Hematopoietic multipotent progenitor cell (in vitro differentiated cells): Measurements from ENCODE around the gene RABL6. TPM values are rescaled to one million over a fixed set of nuclear protein-coding genes. Genes with fewer than 3 reads are reported as not detected.
A peak's percentile ranks its signal among the peaks of the same experiment; 100 is the strongest.
"Not testable (repeated sequence)": the region's sequence is repeated elsewhere in the genome, so short reads cannot be mapped to it uniquely, and the experiment has no call there.

Experiments used
- DNase-seq, 3 donors: peaks; one replicate each; pipeline ENCODE4 v3.0.0-alpha.2; 2011 to 2015; ENCODE audit warnings: low read depth in 2 of 3, low spot score in 2 of 3
- total RNA-seq: library from RNA; depleted of rRNA; stranded (reverse); fragments of >200 nt; gene quantifications from one replicate; pipeline ENCODE4 v1.2.3, GENCODE V29; 2012

RABL6 gene
- total RNA-seq, 1 donor, result 66.8 TPM

DNA sequence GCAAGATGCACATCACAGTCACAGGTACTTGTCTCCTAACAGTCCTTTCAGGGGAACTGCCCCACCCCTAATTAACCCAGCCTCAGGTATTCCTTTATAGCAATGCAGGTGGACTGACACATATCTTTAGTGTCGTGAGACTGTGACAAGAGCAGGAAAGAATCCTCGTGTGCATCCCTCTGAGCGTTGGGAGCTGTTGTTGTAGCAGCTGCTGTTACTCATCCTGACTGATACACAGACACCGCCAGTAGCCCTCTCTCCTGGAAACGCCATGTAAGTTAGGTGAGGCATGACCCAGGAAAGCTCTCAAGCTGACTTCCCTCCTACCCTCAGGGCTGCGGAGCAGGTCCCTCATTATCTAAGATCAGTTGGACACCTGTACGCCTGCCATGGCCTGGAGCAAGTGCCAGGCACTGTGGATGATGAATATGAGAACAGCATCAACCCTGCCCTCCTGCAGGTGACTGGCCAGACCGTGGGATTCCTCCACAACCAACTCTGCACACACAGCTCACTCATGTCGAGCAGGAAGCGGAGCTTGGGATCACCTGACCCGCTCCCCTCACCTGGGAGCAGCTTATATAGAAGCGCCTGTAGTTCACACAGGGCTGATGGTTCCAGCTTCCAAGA lies 33.2 kb upstream of the RABL6 start:
- DNase-seq, result no peak

DNA sequence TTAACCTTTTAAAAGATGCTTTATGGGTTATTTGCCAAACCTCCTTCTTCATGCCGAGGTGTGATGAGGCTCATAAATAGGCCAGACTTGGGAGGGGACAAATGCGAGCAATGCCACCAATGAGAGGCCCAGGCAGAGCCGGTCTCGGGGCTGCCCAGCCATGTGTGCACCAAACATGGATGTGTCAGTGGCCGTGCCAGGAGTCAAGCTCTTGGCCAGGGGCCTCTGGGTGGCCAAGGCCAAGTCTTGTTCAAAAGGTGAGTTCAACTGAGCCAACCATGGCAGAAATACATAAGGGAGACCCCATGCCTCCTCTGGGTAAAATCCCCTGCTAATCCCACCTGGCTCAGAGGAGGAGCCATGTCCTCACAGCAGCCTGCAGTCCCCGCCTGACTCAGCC lies 32.6 kb upstream of the RABL6 start:
- no peak for DNase-seq

DNA sequence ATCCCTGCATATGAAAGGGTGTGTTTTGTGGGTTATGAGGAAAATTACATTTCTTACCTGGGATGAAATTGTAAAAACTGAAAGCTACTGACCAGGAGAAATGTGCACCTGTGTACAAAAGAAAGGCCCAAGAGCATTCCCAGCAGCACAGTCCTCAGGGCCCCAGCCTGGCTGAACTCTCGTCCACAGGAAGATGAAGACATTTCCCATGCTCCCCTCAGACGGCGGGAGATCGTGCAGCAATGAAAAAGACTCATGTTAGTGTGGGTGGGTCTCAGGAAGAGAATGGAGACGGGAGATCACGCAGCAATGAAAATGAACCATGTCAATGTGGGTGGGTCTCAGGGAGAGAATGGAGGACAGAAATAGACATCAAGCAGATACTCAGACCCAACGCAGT lies 30.8 kb upstream of the RABL6 start:
- DNase-seq, result no peak

DNA sequence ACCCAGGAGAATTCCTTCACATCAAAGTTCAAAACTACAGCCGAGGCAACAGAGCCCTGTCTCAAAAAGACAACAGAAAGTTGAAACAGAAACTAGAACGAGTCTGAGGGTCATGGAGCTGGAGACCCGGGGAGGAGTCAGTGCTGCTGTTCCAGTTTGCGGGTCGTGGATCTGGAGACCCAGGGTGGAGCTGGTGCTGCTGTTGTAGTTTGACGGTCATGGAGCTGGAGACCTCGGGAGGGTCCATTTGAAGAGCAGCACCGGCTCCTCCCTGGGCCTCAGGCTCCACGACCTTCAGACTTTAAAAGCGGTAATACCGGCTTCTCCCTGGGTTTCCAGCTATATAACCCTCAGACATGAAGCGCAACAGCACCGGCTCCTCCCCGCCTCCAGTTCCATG lies 30.4 kb upstream of the RABL6 start:
- DNase-seq, result no peak

DNA sequence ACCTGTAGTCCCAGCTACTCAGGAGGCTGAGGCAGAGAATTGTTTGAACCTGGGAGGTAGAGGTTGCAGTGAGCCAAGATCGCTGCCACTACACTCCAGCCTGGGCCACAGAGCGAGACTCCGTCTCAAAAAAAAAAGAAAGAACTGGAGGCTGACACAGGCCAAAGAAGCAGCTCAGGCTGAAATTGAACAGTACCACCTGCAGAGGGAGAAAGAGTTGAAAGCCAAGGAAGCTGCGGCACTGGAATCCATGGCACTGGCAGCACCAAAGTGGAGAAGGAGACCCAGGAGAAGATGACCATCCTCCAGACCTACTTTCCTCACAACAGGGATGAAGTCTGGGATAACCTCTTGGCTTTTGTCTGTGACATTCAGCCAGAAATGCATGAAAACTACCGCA lies 27.9 kb upstream of the RABL6 start:
- DNase-seq, result no peak

- DNase-seq, result no peak
Measured at GRCh38 chr9:136782452-136782851, 25.3 kb upstream of the RABL6 start.

GRCh38 chr9:136784249-136784996 lies 23.3 kb upstream of the RABL6 start:
- peak in 1 of 3 donors; percentile 61 for DNase-seq

GRCh38 chr9:136784997-136785361 lies 22.8 kb upstream of the RABL6 start:
- no peak for DNase-seq

DNA sequence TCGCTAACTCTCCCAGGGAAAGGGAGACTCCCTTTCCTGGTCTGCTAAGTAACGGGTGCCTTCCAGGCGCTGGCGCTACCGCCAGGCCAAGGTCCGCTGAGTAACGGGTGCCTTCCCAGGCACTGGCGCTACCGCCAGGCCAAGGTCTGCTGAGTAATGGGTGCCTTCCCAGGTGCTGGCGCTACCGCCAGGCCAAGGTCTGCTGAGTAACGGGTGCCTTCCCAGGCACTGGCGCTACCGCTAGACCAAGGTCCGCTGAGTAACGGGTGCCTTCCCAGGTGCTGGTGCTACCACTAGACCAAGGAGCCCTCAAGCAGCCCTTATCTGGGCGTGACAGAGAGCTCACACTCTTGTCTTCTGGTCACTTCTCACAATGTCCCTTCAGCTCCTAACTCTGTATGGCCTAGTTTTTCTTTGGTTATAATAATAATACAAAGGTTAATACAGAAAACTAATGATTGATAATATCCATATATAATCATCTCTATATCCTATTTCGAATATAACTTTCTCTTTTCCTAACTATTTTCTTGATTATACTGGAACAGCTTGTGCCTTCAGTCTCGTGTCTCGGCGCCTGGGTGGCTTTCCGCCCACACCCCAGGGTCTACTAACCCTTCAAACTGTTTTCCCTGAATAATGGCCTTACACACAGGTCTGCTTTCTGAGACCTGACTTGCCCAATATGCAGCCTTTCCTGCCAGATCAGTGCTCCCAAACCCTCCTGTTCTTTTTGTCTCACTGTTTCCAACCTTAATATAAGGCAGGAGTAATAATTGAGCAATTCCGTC lies 22.0 kb upstream of the RABL6 start:
- not testable (repeated sequence) for DNase-seq

DNA sequence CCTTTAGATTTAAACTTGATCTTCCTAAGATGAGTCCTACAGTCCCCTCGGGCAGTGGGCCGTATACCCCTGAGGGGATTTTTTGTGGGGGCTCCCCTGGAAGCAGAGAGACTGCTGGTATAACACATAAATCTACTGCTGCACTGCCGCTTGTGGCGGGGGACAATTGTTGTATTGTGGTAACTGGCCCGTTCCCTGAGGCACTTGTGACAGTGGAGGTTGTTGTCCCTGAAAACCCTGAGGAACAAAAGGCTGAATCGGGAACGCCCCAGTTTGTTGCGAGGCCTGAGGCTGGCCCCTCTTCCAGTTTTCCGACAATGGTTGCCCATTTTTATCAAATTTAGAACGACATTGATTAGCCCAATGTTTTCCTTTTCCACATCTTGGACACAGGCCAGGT lies 21.3 kb upstream of the RABL6 start:
- no peak for DNase-seq

DNA sequence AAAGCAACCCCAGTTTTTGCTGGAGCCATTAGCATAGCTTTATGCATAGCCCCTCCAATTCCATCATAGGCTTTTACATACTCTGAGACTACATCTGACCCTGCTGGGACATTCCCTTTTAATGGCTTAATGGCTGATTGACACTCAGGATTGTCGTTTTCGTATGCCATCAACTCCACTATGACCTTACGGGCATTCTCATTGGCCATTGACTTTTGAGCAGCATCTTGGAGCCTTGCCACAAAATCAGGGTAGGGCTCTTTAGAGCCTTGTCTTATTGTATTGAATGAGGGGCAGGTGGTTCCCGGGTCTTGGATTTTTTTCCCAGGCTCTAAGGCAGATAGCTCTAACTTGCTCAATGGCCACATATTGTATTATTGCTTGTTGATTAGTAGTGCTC lies 20.8 kb upstream of the RABL6 start:
- DNase-seq, result not testable (repeated sequence)

GRCh38 chr9:136787690-136788400 lies 19.9 kb upstream of the RABL6 start:
- peak in 2 of 3 donors; percentile 66 to 86 for DNase-seq

- peak in 1 of 3 donors; percentile 24 for DNase-seq
Measured at GRCh38 chr9:136788644-136789522, 18.9 kb upstream of the RABL6 start.

GRCh38 chr9:136789523-136789937 lies 18.2 kb upstream of the RABL6 start:
- no peak for DNase-seq

DNA sequence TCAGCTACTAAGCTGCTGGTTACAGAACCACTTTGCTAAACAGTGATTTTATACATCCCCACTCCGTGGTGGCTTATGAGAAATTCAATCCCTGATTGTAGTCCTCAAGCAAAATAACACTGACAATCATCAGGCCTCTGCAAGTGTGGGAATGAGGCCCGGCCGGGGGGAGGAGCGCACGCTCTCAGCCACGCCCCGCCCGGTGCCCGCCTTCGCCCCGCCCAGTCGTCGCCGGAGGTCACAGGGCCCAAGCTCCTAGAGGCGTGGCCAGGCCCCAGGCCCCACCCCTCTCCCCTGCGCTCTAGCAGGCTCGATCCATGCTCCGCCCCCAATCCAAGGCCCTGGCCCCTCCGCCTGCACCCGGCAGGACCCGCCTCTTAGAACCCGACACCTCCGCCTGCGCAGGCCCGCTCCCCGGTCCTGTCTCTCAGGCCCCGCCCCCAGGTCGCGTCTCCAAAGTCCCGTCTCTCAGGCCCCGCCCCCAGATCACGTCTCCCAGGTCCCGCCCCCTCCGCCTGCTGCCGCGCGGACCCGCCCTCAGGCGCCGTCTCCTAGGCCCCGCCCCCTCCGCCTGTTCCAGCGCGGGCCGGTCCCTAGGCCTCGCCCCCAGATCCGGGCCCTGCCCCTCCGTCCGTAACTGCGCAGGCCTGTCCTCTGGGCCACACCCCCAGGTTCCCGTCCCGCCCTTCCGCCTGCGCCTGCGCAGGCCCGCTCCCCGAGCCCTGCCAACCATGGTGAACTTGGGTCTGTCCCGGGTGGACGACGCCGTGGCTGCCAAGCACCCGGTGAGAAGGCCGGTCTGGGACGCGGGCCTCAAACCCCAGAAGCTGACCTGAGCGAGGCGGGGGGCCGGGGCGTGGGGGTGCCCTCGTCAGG lies 16.9 kb upstream of the RABL6 start, which contains the start of gene TMEM141:
Gene TMEM141 (plus strand): TSS at position 705 of the 876 bp plus-strand sequence. CDS start 27 bp downstream, at position 732.
- DNase-seq, result peak; percentile 99

DNA sequence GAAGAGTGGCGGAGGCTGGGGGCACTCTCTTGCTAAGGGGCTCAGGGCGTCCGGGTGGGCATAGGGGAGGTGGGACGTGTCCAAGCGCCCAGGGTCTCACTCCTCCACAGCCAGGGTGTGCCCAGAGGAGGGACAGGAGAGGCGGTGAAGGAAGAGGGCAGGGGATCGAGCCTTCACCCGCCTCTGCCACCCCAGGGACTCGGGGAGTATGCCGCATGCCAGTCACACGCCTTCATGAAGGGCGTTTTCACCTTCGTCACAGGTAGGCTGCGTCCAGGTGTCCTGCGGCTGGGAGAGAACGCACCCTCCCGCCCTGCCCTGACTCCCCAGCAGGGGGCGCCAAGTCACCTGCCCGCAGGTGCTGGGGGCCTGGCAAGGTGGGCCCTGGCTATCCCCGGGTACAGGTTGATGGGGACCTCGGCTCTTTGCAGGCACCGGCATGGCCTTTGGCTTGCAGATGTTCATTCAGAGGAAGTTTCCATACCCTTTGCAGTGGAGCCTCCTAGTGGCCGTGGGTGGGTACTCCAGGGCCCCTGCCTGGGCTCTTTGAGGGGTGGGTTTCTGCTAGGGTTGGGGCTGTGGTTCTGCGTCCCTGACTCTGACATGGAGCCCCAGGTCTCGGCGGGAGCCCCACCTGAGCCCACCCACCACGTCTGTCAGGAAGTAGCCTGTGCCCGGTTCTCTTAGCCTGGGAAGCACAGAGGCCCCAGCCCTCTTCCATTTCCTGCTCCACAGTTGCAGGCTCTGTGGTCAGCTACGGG lies 16.1 kb upstream of the RABL6 start:
- DNase-seq, result peak; percentile 53 to 63 (median 62)

DNA sequence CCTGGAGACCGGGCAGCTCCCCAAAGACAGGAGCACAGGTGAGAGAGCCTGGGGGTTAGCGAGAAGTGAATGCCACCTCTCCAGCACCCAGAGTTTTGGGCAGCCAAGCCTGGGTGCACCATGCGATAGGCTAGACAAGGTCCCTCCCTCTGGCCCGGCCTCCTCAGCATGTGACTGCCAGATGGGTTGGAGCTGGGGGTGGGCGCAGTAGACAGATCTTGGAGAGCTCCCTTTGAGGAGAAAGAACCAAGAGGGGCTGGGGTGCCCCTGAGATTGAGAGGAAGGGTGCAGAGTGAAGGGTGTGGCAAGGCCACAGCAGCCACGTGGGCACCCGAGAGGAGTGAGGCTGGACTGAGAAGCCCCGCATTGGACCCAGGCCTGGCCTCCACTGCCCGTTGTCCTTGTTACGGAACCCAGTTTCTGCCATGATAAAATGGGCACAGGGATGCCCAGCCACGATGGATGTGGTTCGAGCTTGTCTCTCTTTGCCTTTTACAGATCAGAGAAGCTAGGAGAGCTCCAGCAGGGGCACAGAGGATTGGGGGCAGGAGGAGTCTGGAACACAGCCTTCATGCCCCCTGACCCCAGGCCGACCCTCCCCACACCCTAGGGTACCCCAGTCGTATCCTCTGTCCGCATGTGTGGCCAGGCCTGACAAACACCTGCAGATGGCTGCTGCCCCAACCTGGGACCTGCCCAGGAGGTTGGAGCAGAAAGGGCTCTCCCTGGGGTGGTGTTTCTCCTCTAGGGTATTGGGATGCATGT lies 15.2 kb upstream of the RABL6 start:
- DNase-seq, result no peak
